WTC11 (cell line): Measurements from ENCODE around the gene POLR3F. TPM values are rescaled to one million over a fixed set of nuclear protein-coding genes. Genes with fewer than 3 reads are reported as not detected.

Experiments
- ATAC-seq: fragments of 200-7000 bp; cut with Tn5 transposase; 2 replicates; pipeline ENCODE4 v1.10.0; 2021; ENCODE audit warnings: mild to moderate bottlenecking, moderate library complexity
- CTCF ChIA-PET: fragments of 300-600 bp; sonication (Branson Sonifier 250); formaldehyde crosslinking; loops from one replicate; lab custom pipeline; 2021; ENCODE audit warnings: antibody characterized with exemption; lab: Charles Lee
- POLR2A ChIA-PET: fragments of 350-600 bp; sonication (Branson Sonifier 250); formaldehyde crosslinking; loops from one replicate; lab custom pipeline; 2021; ENCODE audit warnings: antibody characterized with exemption; lab: Charles Lee
- DNase-seq: peaks from one replicate; pipeline ENCODE4 v3.0.0; 2021; ENCODE audit warnings: low spot score
- H3K27ac Mint-ChIP-seq: 2 replicates; pipeline ENCODE4 v1.8.0; 2021; ENCODE audit warnings: mixed read lengths
- H3K27me3 Mint-ChIP-seq: 2 replicates; pipeline ENCODE4 v1.8.0; 2021; ENCODE audit warnings: low read depth, mild to moderate bottlenecking, moderate library complexity, mixed read lengths
- H3K36me3 Mint-ChIP-seq: 2 replicates; pipeline ENCODE4 v1.8.0; 2021; ENCODE audit warnings: mixed read lengths
- H3K4me1 Mint-ChIP-seq: 2 replicates; pipeline ENCODE4 v1.8.0; 2022; ENCODE audit warnings: mixed read lengths
- H3K4me3 Mint-ChIP-seq: 2 replicates; pipeline ENCODE4 v1.8.0; 2021; ENCODE audit warnings: mild to moderate bottlenecking, moderate library complexity, mixed read lengths
- H3K9me3 Mint-ChIP-seq: 2 replicates; pipeline ENCODE4 v1.8.0; 2021; ENCODE audit warnings: mixed read lengths
- CBFB ChIP-seq: sonication (generic); formaldehyde crosslinking; IDR thresholded peaks from 2 replicates; pipeline ENCODE4 v1.8.1; 2022; ENCODE audit warnings: mild to moderate bottlenecking, low read depth, missing genetic modification reagents
- EMX1 ChIP-seq: fragments of 250-450 bp; sonication (Bioruptor Pico); IDR thresholded peaks from 2 replicates; pipeline ENCODE4 v1.8.0; 2021; ENCODE audit warnings: mild to moderate bottlenecking
- FOXK1 ChIP-seq: sonication (generic); formaldehyde crosslinking; IDR thresholded peaks from 2 replicates; pipeline ENCODE4 v1.8.0; 2022; ENCODE audit warnings: mild to moderate bottlenecking, moderate library complexity, missing genetic modification reagents
- HMGA2 ChIP-seq: fragments of 250-450 bp; sonication (Bioruptor Pico); IDR thresholded peaks from 2 replicates; pipeline ENCODE4 v1.4.0; 2021; ENCODE audit warnings: mild to moderate bottlenecking, moderate library complexity
- JAZF1 ChIP-seq: fragments of 250-450 bp; sonication (Bioruptor Pico); IDR thresholded peaks from 2 replicates; pipeline ENCODE4 v1.9.0; 2021; ENCODE audit warnings: moderate library complexity, mild to moderate bottlenecking, inconsistent platforms
- NFYB ChIP-seq: sonication (generic); formaldehyde crosslinking; conservative IDR thresholded peaks from 2 replicates; pipeline ENCODE4 v1.8.0; 2022; ENCODE audit warnings: low read depth, missing genetic modification reagents
- NR3C1 ChIP-seq: sonication (generic); formaldehyde crosslinking; conservative IDR thresholded peaks from 2 replicates; pipeline ENCODE4 v1.8.1; 2023; ENCODE audit warnings: low read depth, mild to moderate bottlenecking, missing genetic modification reagents
- ZBTB21 ChIP-seq: sonication (generic); formaldehyde crosslinking; IDR thresholded peaks from 2 replicates; pipeline ENCODE4 v1.8.1; 2023; ENCODE audit warnings: mild to moderate bottlenecking, missing genetic modification reagents, borderline replicate concordance
- ZNF219 ChIP-seq: sonication (generic); formaldehyde crosslinking; IDR thresholded peaks from 2 replicates; pipeline ENCODE4 v1.8.0; 2023; ENCODE audit warnings: missing genetic modification reagents, mild to moderate bottlenecking, borderline replicate concordance
- ZNF317 ChIP-seq: sonication (generic); formaldehyde crosslinking; IDR thresholded peaks from 2 replicates; pipeline ENCODE4 v1.8.1; 2023; ENCODE audit warnings: low read depth, mild to moderate bottlenecking, moderate library complexity, missing genetic modification reagents, borderline replicate concordance
- ZNF416 ChIP-seq: fragments of 250-450 bp; sonication (Bioruptor Pico); IDR thresholded peaks from 2 replicates; pipeline ENCODE4 v1.9.0; 2021; ENCODE audit warnings: mild to moderate bottlenecking, inconsistent platforms
- total RNA-seq: library from RNA; stranded (reverse); gene quantifications from 3 replicates; pipeline ENCODE4 v1.2.3, GENCODE V29; 2021
- TF ChIP-seq, protein P1 (sequence below): sonication (generic); formaldehyde crosslinking; IDR thresholded peaks from 2 replicates; pipeline ENCODE4 v1.8.1; 2023; ENCODE audit warnings: mild to moderate bottlenecking, missing genetic modification reagents, borderline replicate concordance
- TF ChIP-seq, protein P2 (sequence below): sonication (generic); formaldehyde crosslinking; IDR thresholded peaks from 2 replicates; pipeline ENCODE4 v1.8.0; 2022; ENCODE audit warnings: mild to moderate bottlenecking, missing genetic modification reagents
- TF ChIP-seq, protein P3 (sequence below): sonication (generic); formaldehyde crosslinking; IDR thresholded peaks from 2 replicates; pipeline ENCODE4 v1.8.0; 2022; ENCODE audit warnings: mild to moderate bottlenecking, missing genetic modification reagents
- TF ChIP-seq, protein P4 (sequence below): sonication (generic); formaldehyde crosslinking; IDR thresholded peaks from 2 replicates; pipeline ENCODE4 v1.8.1; 2023; ENCODE audit warnings: mild to moderate bottlenecking, missing genetic modification reagents

Gene POLR3F
- total RNA-seq, 1 experiment from 2014 or later, result 12.7 TPM

DNA sequence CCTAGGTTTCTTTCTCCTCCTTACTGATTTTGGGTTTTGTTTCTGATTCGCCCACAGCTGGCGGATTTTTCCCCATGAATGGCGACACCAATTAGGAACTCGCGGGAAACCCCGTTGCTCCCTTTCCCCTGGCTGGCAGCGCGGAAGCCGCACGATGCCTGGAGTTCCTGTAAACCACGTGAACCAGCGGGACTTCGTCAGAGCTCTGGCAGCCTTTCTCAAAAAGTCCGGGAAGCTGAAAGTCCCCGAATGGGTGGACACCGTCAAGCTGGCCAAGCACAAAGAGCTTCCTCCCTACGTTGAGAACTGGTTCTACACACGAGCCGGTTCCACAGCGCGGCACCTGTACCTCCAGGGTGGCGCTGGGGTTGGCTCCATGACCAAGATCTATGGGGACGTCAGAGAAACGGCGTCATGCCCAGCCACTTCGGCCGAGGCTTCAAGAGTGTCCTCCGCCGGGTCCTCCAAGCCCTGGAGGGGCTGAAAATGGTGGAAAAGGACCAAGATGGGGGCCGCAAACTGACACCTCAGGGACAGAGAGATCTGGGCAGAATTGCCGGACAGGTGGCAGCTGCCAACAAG lies 37.4 kb downstream of the POLR3F start (continued):
- TF ChIP-seq, protein P1, sequence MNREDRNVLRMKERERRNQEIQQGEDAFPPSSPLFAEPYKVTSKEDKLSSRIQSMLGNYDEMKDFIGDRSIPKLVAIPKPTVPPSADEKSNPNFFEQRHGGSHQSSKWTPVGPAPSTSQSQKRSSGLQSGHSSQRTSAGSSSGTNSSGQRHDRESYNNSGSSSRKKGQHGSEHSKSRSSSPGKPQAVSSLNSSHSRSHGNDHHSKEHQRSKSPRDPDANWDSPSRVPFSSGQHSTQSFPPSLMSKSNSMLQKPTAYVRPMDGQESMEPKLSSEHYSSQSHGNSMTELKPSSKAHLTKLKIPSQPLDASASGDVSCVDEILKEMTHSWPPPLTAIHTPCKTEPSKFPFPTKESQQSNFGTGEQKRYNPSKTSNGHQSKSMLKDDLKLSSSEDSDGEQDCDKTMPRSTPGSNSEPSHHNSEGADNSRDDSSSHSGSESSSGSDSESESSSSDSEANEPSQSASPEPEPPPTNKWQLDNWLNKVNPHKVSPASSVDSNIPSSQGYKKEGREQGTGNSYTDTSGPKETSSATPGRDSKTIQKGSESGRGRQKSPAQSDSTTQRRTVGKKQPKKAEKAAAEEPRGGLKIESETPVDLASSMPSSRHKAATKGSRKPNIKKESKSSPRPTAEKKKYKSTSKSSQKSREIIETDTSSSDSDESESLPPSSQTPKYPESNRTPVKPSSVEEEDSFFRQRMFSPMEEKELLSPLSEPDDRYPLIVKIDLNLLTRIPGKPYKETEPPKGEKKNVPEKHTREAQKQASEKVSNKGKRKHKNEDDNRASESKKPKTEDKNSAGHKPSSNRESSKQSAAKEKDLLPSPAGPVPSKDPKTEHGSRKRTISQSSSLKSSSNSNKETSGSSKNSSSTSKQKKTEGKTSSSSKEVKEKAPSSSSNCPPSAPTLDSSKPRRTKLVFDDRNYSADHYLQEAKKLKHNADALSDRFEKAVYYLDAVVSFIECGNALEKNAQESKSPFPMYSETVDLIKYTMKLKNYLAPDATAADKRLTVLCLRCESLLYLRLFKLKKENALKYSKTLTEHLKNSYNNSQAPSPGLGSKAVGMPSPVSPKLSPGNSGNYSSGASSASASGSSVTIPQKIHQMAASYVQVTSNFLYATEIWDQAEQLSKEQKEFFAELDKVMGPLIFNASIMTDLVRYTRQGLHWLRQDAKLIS (CRISPR knock-in tag), result no peak
- no peak for TF ChIP-seq CBFB (CRISPR knock-in tag)
- TF ChIP-seq, protein P2, sequence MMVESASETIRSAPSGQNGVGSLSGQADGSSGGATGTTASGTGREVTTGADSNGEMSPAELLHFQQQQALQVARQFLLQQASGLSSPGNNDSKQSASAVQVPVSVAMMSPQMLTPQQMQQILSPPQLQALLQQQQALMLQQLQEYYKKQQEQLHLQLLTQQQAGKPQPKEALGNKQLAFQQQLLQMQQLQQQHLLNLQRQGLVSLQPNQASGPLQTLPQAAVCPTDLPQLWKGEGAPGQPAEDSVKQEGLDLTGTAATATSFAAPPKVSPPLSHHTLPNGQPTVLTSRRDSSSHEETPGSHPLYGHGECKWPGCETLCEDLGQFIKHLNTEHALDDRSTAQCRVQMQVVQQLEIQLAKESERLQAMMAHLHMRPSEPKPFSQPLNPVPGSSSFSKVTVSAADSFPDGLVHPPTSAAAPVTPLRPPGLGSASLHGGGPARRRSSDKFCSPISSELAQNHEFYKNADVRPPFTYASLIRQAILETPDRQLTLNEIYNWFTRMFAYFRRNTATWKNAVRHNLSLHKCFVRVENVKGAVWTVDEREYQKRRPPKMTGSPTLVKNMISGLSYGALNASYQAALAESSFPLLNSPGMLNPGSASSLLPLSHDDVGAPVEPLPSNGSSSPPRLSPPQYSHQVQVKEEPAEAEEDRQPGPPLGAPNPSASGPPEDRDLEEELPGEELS (CRISPR knock-in tag), result no peak

DNA sequence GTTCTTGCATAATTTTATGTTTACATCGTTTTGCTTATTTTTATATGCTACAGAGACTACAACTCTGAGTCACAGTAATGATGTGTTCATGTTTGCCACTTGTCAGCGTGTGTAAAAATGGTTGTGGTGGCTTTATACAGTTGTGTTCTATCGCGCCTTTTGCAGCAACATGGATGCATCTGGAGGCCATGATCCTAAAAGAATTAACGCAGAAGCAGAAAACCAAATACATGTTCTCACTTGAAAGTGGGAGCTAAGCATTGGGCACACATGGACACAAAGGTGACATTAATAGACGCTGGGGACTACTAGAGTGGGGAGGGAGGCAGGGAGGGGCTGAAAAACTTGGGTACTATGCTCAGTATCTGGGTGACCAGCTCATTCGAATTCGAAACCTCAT lies 39.6 kb downstream of the POLR3F start:
- ChIA-PET CTCF (interaction anchor here (0.9 to 1.8 kb wide), 5 partner anchors 10 to 103 kb away, joined by 3 to 9 read pairs (median 5); partner anchors contain the start of genes DZANK1, POLR3F and RBBP9), POLR2A (interaction anchor here (0.5 to 2.9 kb wide), 10 partner anchors 10 to 247 kb away, joined by 3 to 43 read pairs (median 6); partner anchors contain the start of genes DZANK1, POLR3F, RBBP9 and SMIM26)
- peak overlapping the region; percentile 97 for H3K4me3 Mint-ChIP-seq
- H3K27ac Mint-ChIP-seq, result peak overlapping the region; percentile 100
- peaks cover 18% of the 10 kb centered on the region for H3K36me3 Mint-ChIP-seq
- H3K4me1 Mint-ChIP-seq, result peaks cover 19% of the 10 kb centered on the region
- ATAC-seq (no peak), DNase-seq (no peak)
- H3K27me3 Mint-ChIP-seq, result peaks cover 17% of the 10 kb centered on the region
- no peaks in the 10 kb centered on the region for H3K9me3 Mint-ChIP-seq
- TF ChIP-seq JAZF1, result no peak
- TF ChIP-seq ZBTB21 (CRISPR knock-in tag), result no peak
- TF ChIP-seq EMX1 (CRISPR knock-in tag), result no peak
- TF ChIP-seq FOXK1 (CRISPR knock-in tag), result no peak

DNA sequence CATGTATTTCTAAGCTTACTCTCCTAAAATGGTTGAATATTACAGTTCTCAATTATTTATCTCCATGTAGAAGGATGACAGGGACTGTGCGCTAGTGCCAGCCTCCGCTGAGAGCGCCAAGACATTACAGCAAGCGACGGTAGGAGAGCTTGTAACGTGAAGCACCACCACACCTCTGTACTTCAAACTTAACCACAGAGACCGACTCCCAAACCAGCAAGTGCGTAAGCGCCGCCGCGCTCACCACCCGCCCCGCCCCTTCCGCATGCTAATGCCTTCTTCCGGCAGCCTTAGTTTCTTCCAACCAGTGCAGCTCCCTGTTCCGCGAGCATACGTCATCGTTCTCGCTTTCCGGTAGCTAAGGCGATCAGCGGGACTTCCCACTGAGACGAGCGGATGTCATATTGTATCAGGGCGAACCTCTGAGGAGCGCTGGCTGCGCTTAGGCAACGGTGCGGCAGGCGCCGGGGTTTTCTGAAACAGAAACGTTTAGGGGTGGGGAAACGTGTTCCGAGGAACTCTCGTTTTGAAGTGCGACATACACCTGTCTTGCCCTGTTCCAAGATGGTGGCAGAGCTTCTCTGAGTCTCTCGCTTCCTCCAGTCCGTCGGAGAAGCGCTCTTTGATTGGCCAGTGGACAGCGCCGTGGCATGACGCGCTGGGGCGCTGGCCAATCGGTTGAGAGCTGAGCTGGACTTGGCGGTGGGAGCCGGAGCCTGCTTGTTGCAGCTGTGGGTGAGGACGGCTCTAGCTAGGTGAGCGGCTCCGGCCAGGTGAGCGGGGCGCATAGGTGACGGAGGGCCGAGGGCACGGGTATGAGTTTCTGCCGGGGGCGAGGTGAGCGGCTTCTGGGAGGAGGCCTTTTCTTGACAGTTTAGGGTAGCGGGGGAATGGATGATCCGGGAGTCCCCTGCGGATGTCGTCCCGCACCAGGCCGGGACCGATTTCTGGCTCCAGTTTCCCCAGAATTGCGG lies 40.3 kb downstream of the POLR3F start, which contains the start of gene SEC23B:
Gene SEC23B, plus strand, starts transcription at position 723 of the 974 bp plus-strand sequence. CDS start 2,896 bp downstream, outside the sequence.
- no peaks in the 10 kb centered on the region for H3K9me3 Mint-ChIP-seq
- POLR2A ChIA-PET, result interaction anchor here (0.5 to 2.9 kb wide), 9 partner anchors 11 to 246 kb away, joined by 3 to 43 read pairs (median 6); partner anchors contain the start of genes DZANK1, POLR3F, RBBP9 and SMIM26
- H3K27ac Mint-ChIP-seq, result peak within 1 kb of the TSS; percentile 100
- TF ChIP-seq ZNF416 (CRISPR knock-in tag) (no peak), ZNF317 (CRISPR knock-in tag) (no peak), CBFB (CRISPR knock-in tag) (no peak), NR3C1 (CRISPR knock-in tag) (no peak), ZNF219 (CRISPR knock-in tag) (no peak), EMX1 (CRISPR knock-in tag) (no peak), HMGA2 (CRISPR knock-in tag) (no peak), NFYB (CRISPR knock-in tag) (peak; percentile 74)
- TF ChIP-seq, protein P3, sequence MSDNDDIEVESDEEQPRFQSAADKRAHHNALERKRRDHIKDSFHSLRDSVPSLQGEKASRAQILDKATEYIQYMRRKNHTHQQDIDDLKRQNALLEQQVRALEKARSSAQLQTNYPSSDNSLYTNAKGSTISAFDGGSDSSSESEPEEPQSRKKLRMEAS, result peak; percentile 86
- TF ChIP-seq, protein P2 (CRISPR knock-in tag), result peak; percentile 51; the same call in 1 of the 2 replicates
- TF ChIP-seq, protein P4, sequence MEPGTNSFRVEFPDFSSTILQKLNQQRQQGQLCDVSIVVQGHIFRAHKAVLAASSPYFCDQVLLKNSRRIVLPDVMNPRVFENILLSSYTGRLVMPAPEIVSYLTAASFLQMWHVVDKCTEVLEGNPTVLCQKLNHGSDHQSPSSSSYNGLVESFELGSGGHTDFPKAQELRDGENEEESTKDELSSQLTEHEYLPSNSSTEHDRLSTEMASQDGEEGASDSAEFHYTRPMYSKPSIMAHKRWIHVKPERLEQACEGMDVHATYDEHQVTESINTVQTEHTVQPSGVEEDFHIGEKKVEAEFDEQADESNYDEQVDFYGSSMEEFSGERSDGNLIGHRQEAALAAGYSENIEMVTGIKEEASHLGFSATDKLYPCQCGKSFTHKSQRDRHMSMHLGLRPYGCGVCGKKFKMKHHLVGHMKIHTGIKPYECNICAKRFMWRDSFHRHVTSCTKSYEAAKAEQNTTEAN (CRISPR knock-in tag), result peak; percentile 47; the same call in 1 of the 2 replicates

More for the DNA sequence above, 40.3 kb downstream of the POLR3F start, which contains the start of gene SEC23B:
- Mint-ChIP-seq H3K4me3 (peak within 1 kb of the TSS; percentile 97), H3K36me3 (peaks cover 21% of the 10 kb centered on the region), H3K4me1 (peaks cover 19% of the 10 kb centered on the region), H3K27me3 (peaks cover 13% of the 10 kb centered on the region)
- CTCF ChIA-PET, result interaction anchor here (0.9 to 1.8 kb wide), 5 partner anchors 10 to 104 kb away, joined by 3 to 9 read pairs (median 5); partner anchors contain the start of genes DZANK1, POLR3F and RBBP9
- ATAC-seq (peak; percentile 95), DNase-seq (peak; percentile 98)
